Right lobe of liver (tissue), 4 donors: Measurements from ENCODE around the gene GPR78.

ENCODE experiments used
- CTCF ChIP-seq, 4 donors: fragments of 200-600 bp in 3 of 4; fragments of 450-650 bp in 1 of 4; IDR thresholded peaks; one replicate each; pipeline versions ENCODE4 v1.5.1 to v1.8.0; 2016 to 2022; ENCODE audit warnings: antibody characterized with exemption in 4 of 4, mild to moderate bottlenecking in 2 of 4
- POLR2A ChIP-seq: fragments of 450-650 bp; IDR thresholded peaks from one replicate; pipeline ENCODE4 v1.6.1; 2017; ENCODE audit warnings: antibody characterized with exemption, mild to moderate bottlenecking
- donor health status: DM: no; HTN: no; CAD: no.
- donor health status: DM: no; HTN: no; CAD: no.
- donor health status: DM: no; HTN: yes; CAD: no.

GRCh38 chr4:8546766-8547107 is 33.5 kb upstream of the GPR78 start:
- no peak for TF ChIP-seq POLR2A
- TF ChIP-seq CTCF (IDR thresholded peaks at IDR 0.05): no peak
